ENCODE results near the gene PCSK1.
"Not testable (repeated sequence)": the region's sequence is repeated elsewhere in the genome, so short reads cannot be mapped to it uniquely, and the experiment has no call there.

- not testable (repeated sequence) for TF ChIP-seq POLR2A (IDR thresholded peaks at IDR 0.05; ENCODE audit: low read depth); CTCF (IDR thresholded peaks at IDR 0.05); POLR2AphosphoS5 (IDR thresholded peaks at IDR 0.05)
These were observed 37.8 kb downstream of the PCSK1 start for GRCh38 chr5:96395295-96395694.

Measured in esophagus muscularis mucosa (tissue), 3 donors.